Measurements from ENCODE around the gene ZNF184.

The ZNF184 gene

GRCh38 chr6:27507041-27507956 lies 34.4 kb upstream of the ZNF184 start:
- TF ChIP-seq CTCF (IDR thresholded peaks at IDR 0.05) = no peak
- no peak for TF ChIP-seq ZFX (IDR thresholded peaks at IDR 0.05; ENCODE audit: borderline replicate concordance)
- H3K27ac ChIP-seq = no peak overlapping the region

- TF ChIP-seq CTCF (IDR thresholded peaks at IDR 0.05) (no peak), ZFX (IDR thresholded peaks at IDR 0.05; ENCODE audit: borderline replicate concordance) (no peak)
- peak overlapping the region; percentile 73; the same call in 1 of the 2 replicates for H3K27ac ChIP-seq
These were observed 32.5 kb upstream of the ZNF184 start for GRCh38 chr6:27505209-27506027.

GRCh38 chr6:27503436-27504030 lies 30.6 kb upstream of the ZNF184 start:
- TF ChIP-seq CTCF (IDR thresholded peaks at IDR 0.05) (no peak), ZFX (IDR thresholded peaks at IDR 0.05; ENCODE audit: borderline replicate concordance) (no peak)
- peak overlapping the region; percentile 73 for H3K27ac ChIP-seq

GRCh38 chr6:27502508-27503435 lies 29.9 kb upstream of the ZNF184 start:
- TF ChIP-seq ZFX (IDR thresholded peaks at IDR 0.05; ENCODE audit: borderline replicate concordance) (no peak), CTCF (IDR thresholded peaks at IDR 0.05) (no peak)

GRCh38 chr6:27501187-27501586 lies 28.3 kb upstream of the ZNF184 start:
- no peak overlapping the region for H3K27ac ChIP-seq
- TF ChIP-seq CTCF (IDR thresholded peaks at IDR 0.05) (no peak), ZFX (IDR thresholded peaks at IDR 0.05; ENCODE audit: borderline replicate concordance) (no peak)

More at GRCh38 chr6:27502508-27503435, 29.9 kb upstream of the ZNF184 start:
- peak overlapping the region; percentile 73 for H3K27ac ChIP-seq

- TF ChIP-seq ZFX (IDR thresholded peaks at IDR 0.05; ENCODE audit: borderline replicate concordance) (no peak), CTCF (IDR thresholded peaks at IDR 0.05) (no peak)
- no peak overlapping the region for H3K27ac ChIP-seq
These were observed 27.3 kb upstream of the ZNF184 start for GRCh38 chr6:27500177-27500576.
